Measurements from ENCODE around the gene NR1D2. TPM values are rescaled to one million over a fixed set of nuclear protein-coding genes. Genes with fewer than 3 reads are reported as not detected.
A peak's percentile ranks its signal among the peaks of the same experiment; 100 is the strongest.

The NR1D2 gene
- total RNA-seq, 2 experiments from 2014 or later: 5.0 to 5.7 TPM

GRCh38 chr3:23949784-23950183 is 4.7 kb downstream of the NR1D2 start:
- Histone ChIP-seq H3K79me2 (ENCODE audit: insufficient read depth, low read depth, low read length) (peaks cover 17% of the 10 kb centered on the region; the same call in 1 of the 2 replicates), H2AFZ (ENCODE audit: low read length) (peak overlapping the region; percentile 29; the same call in 1 of the 2 replicates)
- CTCF ChIA-PET (ENCODE audit: unreplicated experiment): no interaction called here

GRCh38 chr3:23950293-23950692 is 5.2 kb downstream of the NR1D2 start:
- peaks cover 59% of the 10 kb centered on the region for H3K4me1 ChIP-seq (ENCODE audit: insufficient read depth, low read length, poor library complexity, severe bottlenecking)
- POLR2A ChIA-PET: interaction anchor here (0.6 to 2.3 kb wide), 11 partner anchors 8 to 791 kb away, joined by 3 to 10 read pairs (median 6); partner anchors contain the start of genes NKIRAS1 and RPL15
- peaks cover 17% of the 10 kb centered on the region; the same call in 1 of the 2 replicates for H3K79me2 ChIP-seq (ENCODE audit: insufficient read depth, low read depth, low read length)
- peak overlapping the region; percentile 29; the same call in 1 of the 2 replicates for H2AFZ ChIP-seq (ENCODE audit: low read length)
- CTCF ChIA-PET (ENCODE audit: unreplicated experiment): no interaction called here
- H3K4me3 ChIP-seq (ENCODE audit: low read depth, low read length, poor library complexity, severe bottlenecking): peak overlapping the region; percentile 43
- no TSS peak for BruUV-seq (replicated peaks)
- peak; percentile 27 for DNase-seq (ENCODE audit: low spot score)
- no peaks in the 10 kb centered on the region for H3K36me3 ChIP-seq (ENCODE audit: insufficient read depth, low read length)
- TF ChIP-seq CTCF (conservative IDR thresholded peaks at IDR 0.05; ENCODE audit: low read length) (no peak), EZH2phosphoT487 (IDR thresholded peaks at IDR 0.05; ENCODE audit: borderline replicate concordance, low read depth, low read length) (no peak)
- H3K9me2 ChIP-seq (ENCODE audit: insufficient read depth, low read length): no peaks in the 10 kb centered on the region
- H3K9me3 ChIP-seq (ENCODE audit: low read length): no peaks in the 10 kb centered on the region
- intact Hi-C loops (cut with micrococcal nuclease; ENCODE audit: unreplicated experiment): no loop called here
- no peak overlapping the region for H3K27ac ChIP-seq (ENCODE audit: low read depth, low read length, poor library complexity, severe bottlenecking)
- H3K4me2 ChIP-seq (ENCODE audit: low read length): peak overlapping the region; percentile 62
- H4K20me1 ChIP-seq (ENCODE audit: insufficient read depth, low read length): no peaks in the 10 kb centered on the region

More at GRCh38 chr3:23949784-23950183, 4.7 kb downstream of the NR1D2 start:
- Histone ChIP-seq H3K36me3 (ENCODE audit: insufficient read depth, low read length) (no peaks in the 10 kb centered on the region), H4K20me1 (ENCODE audit: insufficient read depth, low read length) (no peaks in the 10 kb centered on the region), H3K4me1 (ENCODE audit: insufficient read depth, low read length, poor library complexity, severe bottlenecking) (peaks cover 59% of the 10 kb centered on the region), H3K9me2 (ENCODE audit: insufficient read depth, low read length) (no peaks in the 10 kb centered on the region), H3K4me2 (ENCODE audit: low read length) (peak overlapping the region; percentile 62), H3K27ac (ENCODE audit: low read depth, low read length, poor library complexity, severe bottlenecking) (no peak overlapping the region), H3K9me3 (ENCODE audit: low read length) (no peaks in the 10 kb centered on the region), H3K4me3 (ENCODE audit: low read depth, low read length, poor library complexity, severe bottlenecking) (peak overlapping the region; percentile 43)
- intact Hi-C loops (cut with micrococcal nuclease; ENCODE audit: unreplicated experiment): loop anchor here (5.0 to 10.0 kb wide), 5 partner anchors 142 to 747 kb away; partner anchors contain the start of genes UBE2E1 and UBE2E2
- BruUV-seq (replicated peaks): no TSS peak
- TF ChIP-seq CTCF (conservative IDR thresholded peaks at IDR 0.05; ENCODE audit: low read length) (no peak), EZH2phosphoT487 (IDR thresholded peaks at IDR 0.05; ENCODE audit: borderline replicate concordance, low read depth, low read length) (no peak)
- POLR2A ChIA-PET: interaction anchor here (0.8 to 2.3 kb wide), 6 partner anchors 9 to 290 kb away, joined by 3 to 10 read pairs (median 6); no protein-coding TSS in a partner anchor
- no peak for DNase-seq (ENCODE audit: low spot score)

GRCh38 chr3:23952646-23953045 is 7.6 kb downstream of the NR1D2 start:
- Histone ChIP-seq H3K4me1 (ENCODE audit: insufficient read depth, low read length, poor library complexity, severe bottlenecking) (peaks cover 48% of the 10 kb centered on the region), H2AFZ (ENCODE audit: low read length) (peak overlapping the region; percentile 57; the same call in 1 of the 2 replicates), H3K9me2 (ENCODE audit: insufficient read depth, low read length) (no peaks in the 10 kb centered on the region), H3K4me3 (ENCODE audit: low read depth, low read length, poor library complexity, severe bottlenecking) (peak overlapping the region; percentile 17), H4K20me1 (ENCODE audit: insufficient read depth, low read length) (no peaks in the 10 kb centered on the region), H3K79me2 (ENCODE audit: insufficient read depth, low read depth, low read length) (peaks cover 8% of the 10 kb centered on the region; the same call in 1 of the 2 replicates), H3K9me3 (ENCODE audit: low read length) (no peaks in the 10 kb centered on the region), H3K27ac (ENCODE audit: low read depth, low read length, poor library complexity, severe bottlenecking) (peak overlapping the region; percentile 65), H3K4me2 (ENCODE audit: low read length) (peak overlapping the region; percentile 59), H3K36me3 (ENCODE audit: insufficient read depth, low read length) (no peaks in the 10 kb centered on the region)
- TF ChIP-seq EZH2phosphoT487 (IDR thresholded peaks at IDR 0.05; ENCODE audit: borderline replicate concordance, low read depth, low read length): no peak
- TF ChIP-seq CTCF (conservative IDR thresholded peaks at IDR 0.05; ENCODE audit: low read length): no peak
- POLR2A ChIA-PET: interaction anchor here (0.7 to 2.2 kb wide), 4 partner anchors 12 to 187 kb away, joined by 3 to 5 read pairs (median 4); partner anchors contain the start of genes NKIRAS1 and RPL15
- DNase-seq (ENCODE audit: low spot score): peak; percentile 90
- intact Hi-C loops (cut with micrococcal nuclease; ENCODE audit: unreplicated experiment): no loop called here
- CTCF ChIA-PET (ENCODE audit: unreplicated experiment): no interaction called here
- BruUV-seq (replicated peaks): no TSS peak

Measured in OCI-LY7 (cell line).